ENCODE measurements around the gene ATP1A3. TPM values are rescaled to one million over a fixed set of nuclear protein-coding genes. Genes with fewer than 3 reads are reported as not detected.

The ATP1A3 gene
- polyA plus RNA-seq, 1 of the 3 experiments (the other 2 are of a cell fraction), result 0.77 TPM

- H3K4me2 ChIP-seq, result peak overlapping the region; percentile 93
- ChIA-PET POLR2A (no interaction called here), CTCF (interaction anchor here (0.6 to 2.3 kb wide), 5 partner anchors 29 to 716 kb away, joined by 3 to 8 read pairs (median 6); partner anchors contain the start of gene RABAC1)
Observed at GRCh38 chr19:41928754-41929535, 65.1 kb downstream of the ATP1A3 start.

More at GRCh38 chr19:41928754-41929535, 65.1 kb downstream of the ATP1A3 start:
- Histone ChIP-seq H3K79me2 (ENCODE audit: insufficient read depth) (no peaks in the 10 kb centered on the region), H3K9me2 (no peaks in the 10 kb centered on the region), H3F3A (replicated peaks; ENCODE audit: insufficient read depth) (no peaks in the 10 kb centered on the region), H3K27ac (ENCODE audit: low read depth in 2 of 2, low read length in 1 of 2) (no peak overlapping the region), H2AFZ (ENCODE audit: low read depth) (no peak overlapping the region), H3K9ac (no peak overlapping the region), H3K9me3 (no peaks in the 10 kb centered on the region), H3K4me1 (ENCODE audit: control insufficient read depth in 1 of 2, insufficient read depth in 2 of 2, low read depth in 1 of 2, low read length in 1 of 2) (peaks cover 0 to 14% of the 10 kb centered on the region in 2 experiments; a peak in 2 of 4 replicates), H3K4me3 (ENCODE audit: low read depth in 2 of 2, low read length in 1 of 2) (no peak overlapping the region; a peak in 1 of 4 replicates), H3K27me3 (ENCODE audit: insufficient read depth) (peaks cover 24% of the 10 kb centered on the region), H3K36me3 (replicated peaks in 1 of 2; ENCODE audit: control insufficient read depth in 1 of 2, insufficient read depth in 2 of 2, low read length in 1 of 2) (no peaks in the 10 kb centered on the region), H4K20me1 (ENCODE audit: insufficient read depth) (no peaks in the 10 kb centered on the region)
- 29% methylated on average over 29 of the region's 29 CpGs for WGBS (ENCODE audit: low lambda C conversion rate)
- DNase-seq, result no peak
- TF ChIP-seq JUND (IDR thresholded peaks at IDR 0.05), result no peak
- TF ChIP-seq TAF1 (IDR thresholded peaks at IDR 0.05; ENCODE audit: borderline replicate concordance, low read depth, low read length), result no peak
- no peak for TF ChIP-seq CHD2 (IDR thresholded peaks at IDR 0.05; ENCODE audit: low read length, partially characterized antibody)
- no peak for TF ChIP-seq USF1 (IDR thresholded peaks at IDR 0.05; ENCODE audit: borderline replicate concordance, low read depth)
- TF ChIP-seq POLR2AphosphoS5 (IDR thresholded peaks at IDR 0.05; ENCODE audit: low read depth, low read length), result no peak
- TF ChIP-seq IRF3 (IDR thresholded peaks at IDR 0.05; ENCODE audit: low read depth, low read length), result no peak
- TF ChIP-seq NFIC (IDR thresholded peaks at IDR 0.05; ENCODE audit: borderline replicate concordance), result no peak
- no peak for TF ChIP-seq REST (IDR thresholded peaks at IDR 0.05; ENCODE audit: low read depth, low read length)
- TF ChIP-seq ELF1 (IDR thresholded peaks at IDR 0.05), result no peak
- no peak for TF ChIP-seq FOXM1 (IDR thresholded peaks at IDR 0.05; ENCODE audit: low read depth)
- TF ChIP-seq FOXJ3 (CRISPR knock-in tag; IDR thresholded peaks at IDR 0.05), result no peak
- TF ChIP-seq RAD21 (IDR thresholded peaks at IDR 0.05; ENCODE audit: low read length), result no peak
- TF ChIP-seq MAX (IDR thresholded peaks at IDR 0.05; ENCODE audit: low read depth), result no peak
- no peak for TF ChIP-seq TCF12 (IDR thresholded peaks at IDR 0.05)
- TF ChIP-seq YY1 (IDR thresholded peaks at IDR 0.05; ENCODE audit: low read depth), result no peak

Measured in SK-N-SH (cell line).